ENCODE results near the gene TRIM71.

- TF ChIP-seq CTCF (IDR thresholded peaks at IDR 0.05) (no peak), POLR2A (IDR thresholded peaks at IDR 0.05) (no peak)
These were observed 73.6 kb downstream of the TRIM71 start for GRCh38 chr3:32891365-32891764.
